Measurements from ENCODE around the gene TANC1.
A peak's percentile ranks its signal among the peaks of the same experiment; 100 is the strongest.

Gene TANC1

DNA sequence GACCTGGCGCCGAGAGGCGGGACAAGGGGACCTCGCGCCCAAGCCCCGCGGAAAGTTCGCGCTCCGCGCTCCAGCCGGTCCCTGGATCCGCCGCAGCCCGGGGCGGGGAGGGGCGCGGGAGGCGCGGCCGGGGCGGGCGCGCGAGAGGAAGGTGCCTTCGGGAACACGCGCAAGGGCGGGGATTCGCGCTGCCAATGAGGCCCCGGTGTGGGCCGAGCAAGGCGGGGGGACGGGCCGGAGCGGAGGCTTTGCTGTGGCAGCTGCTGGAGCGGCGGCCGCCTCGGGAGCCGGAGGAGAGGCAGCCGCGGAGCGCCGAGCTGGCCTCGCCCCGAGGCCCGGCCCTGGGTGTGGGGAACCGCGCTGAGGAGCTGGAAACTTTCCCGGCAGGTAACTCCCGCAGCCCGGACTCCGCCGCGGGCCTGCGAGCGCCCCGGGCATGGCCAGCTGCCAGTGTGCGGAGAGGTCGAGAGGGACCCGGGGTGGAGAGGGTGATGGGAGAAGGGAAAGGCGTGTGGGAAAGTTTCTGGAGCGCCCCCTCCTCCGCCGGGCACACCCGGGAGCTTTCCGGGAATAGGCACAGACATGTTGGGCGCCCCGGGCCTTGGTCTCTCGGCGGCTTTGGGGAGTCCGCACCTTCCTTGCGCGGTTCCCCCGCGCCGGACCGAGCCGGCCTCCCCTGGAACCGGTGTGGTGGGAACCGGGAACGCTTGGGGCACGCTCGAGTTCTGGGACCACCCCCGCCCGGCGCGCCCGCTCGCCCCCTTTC lies at the start of gene TANC1:
Gene TANC1, plus strand, starts transcription at position 245 of the 766 bp plus-strand sequence. CDS start 97,271 bp downstream, outside the sequence.
- peak in 1 of 2 donors; percentile 20 for DNase-seq (ENCODE audit: low read depth in 2 of 2)

DNA sequence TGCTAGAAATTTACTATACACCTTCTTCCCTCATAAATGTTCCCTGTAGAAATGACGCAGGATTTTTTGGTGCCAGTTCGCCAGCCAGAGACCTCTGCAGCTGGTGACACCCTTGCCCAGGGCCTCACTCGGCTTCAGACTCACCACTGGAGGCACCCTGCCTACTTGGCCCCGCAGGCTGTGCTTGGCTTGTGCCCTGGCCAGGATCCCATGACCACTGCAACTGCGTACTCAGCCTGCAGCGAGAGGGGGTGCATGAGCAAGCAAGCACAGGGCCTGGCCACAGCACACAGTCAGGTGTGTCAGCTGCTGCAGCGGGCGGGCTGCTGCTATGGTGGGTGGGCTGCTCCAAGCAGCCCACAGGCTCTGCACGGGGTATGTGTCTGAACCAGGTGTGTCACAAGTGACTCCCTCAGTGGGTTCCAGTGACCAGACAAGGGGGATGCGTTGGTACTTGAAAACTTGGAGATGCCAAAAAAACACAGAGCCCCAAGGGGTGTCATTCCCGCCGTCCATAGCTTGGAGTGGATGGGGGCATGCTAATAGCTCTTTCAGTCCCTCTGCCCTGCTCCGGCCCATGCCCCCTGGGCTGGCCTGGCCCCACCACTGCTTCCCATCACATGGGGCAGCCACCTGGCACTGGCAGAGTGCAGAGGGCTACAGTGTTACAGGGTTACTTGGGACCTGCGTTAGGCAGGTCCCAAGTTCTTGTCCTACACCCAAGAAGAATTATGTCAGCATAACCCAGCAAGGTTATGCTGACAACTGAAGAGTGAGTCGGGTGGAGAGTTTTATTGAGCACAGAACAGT lies 46.6 kb upstream of the TANC1 start:
- DNase-seq (ENCODE audit: low read depth in 2 of 2), result no peak

DNA sequence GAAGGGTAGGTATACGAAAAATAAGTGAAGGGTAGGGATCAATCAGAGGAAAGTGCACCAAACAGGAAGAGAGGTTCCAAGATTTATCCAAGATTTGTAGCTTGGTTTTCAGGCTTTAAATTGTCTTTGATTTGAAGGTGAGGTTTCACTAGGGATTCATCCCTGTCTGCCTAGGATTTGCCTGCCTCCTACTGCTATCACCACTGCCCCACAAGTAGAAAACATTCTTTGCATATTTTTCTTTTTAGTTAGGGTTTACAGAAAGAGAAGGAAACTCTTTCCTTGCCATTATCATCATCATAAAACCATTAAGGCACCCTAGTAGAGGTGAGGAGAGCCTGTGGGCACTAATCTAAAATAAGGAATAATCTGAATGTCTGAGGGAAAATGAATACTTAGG lies 45.8 kb upstream of the TANC1 start:
- DNase-seq (ENCODE audit: low read depth in 2 of 2), result no peak

DNA sequence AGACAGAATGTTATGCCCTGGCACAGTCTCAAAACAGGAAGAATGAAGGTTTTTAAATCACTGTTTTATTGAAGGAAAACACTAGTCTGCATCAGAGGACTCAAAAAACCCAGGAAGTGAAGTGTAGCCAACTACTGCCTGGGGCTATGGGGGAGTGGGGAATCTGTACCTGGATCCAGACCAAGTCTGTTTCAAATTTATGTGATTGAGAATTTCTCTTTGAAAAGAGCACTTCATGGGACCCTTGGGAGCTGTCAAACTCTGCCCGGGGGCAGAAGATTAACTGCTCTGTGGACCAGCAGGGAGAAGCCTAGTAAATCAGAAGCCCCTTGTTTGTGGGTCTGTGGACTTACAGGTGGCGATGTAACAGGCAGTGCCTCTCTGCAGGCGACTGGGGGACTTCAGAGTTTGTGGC lies 45.3 kb upstream of the TANC1 start:
- no peak for DNase-seq (ENCODE audit: low read depth in 2 of 2)

DNA sequence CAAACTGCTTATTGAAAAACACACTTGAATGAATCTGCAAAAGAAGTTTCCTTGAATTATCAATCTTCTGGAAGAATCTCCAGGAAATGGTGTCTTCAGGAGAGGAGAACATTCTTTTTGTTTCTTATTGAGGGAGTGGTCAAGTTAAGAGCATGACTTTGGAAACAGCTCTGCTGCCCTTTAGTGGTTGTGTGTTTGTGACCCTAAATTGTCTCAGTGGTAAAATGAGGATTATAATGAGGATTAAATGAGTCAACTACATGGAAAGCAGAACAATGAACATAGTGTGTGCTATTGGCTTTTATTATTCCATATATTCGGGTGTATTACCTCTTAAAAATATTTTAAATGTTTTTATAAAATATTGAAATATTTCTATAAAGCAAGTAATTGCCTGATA lies 44.8 kb upstream of the TANC1 start:
- DNase-seq (ENCODE audit: low read depth in 2 of 2), result no peak

DNA sequence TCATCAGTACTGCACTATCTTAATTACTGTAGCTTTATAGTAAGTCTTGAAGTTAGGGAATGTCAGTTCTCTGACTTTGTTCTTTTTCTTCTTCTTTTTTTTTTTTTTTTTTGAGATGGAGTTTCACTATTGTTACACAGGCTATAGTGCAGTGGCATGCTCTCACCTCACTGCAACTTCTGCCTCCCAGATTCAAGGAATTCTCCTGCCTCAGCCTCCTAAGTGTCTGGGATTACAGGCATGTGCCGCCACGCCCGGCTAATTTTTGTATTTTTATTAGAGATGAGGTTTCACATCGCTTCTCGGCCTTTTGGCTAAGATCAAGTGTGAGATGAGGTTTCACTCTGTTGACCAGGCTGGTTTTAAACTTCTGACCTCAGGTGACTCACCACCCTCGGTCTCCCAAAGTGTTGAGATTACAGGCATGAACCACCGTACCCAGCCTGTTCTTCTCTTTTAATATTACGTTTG lies 41.9 kb upstream of the TANC1 start:
- DNase-seq (ENCODE audit: low read depth in 2 of 2), result no peak

DNA sequence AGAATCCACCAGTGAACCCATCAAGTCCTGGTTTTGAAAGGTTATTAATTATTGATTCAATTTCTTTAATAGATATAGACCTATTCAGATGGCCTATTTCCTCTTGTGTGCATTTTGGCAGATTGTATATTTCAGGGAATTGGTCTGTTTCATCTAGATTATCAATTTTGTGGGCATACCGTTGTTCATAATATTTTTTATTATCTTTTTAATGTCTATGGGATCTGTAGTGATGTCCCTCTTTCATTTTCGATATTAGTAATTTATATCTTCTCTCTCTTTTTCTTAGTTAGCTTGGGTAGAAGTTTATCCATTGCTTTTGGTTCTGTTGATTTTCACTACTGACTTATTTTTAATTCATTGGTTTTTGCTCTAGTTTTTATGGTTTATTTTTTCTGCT lies 39.9 kb upstream of the TANC1 start:
- DNase-seq (ENCODE audit: low read depth in 2 of 2), result no peak

DNA sequence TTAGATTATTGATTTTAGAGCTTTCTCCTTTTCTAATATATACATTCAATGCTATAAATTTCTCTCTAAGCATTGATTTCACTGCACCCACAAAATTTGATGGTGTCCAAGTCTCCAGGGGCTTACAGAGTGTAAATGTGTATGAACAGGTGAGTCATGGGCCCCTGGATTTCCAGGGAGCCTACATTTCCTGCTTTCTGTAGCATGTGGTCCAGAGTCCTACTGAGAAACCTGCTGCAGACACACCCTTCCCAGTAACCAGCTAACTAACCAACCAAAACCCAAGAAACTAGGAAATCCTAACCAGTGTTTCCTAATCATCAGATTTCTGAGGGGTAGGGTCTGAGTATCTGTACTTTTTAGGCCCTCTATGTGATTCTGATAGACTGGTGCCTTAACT lies 39.5 kb upstream of the TANC1 start:
- no peak for DNase-seq (ENCODE audit: low read depth in 2 of 2)

DNA sequence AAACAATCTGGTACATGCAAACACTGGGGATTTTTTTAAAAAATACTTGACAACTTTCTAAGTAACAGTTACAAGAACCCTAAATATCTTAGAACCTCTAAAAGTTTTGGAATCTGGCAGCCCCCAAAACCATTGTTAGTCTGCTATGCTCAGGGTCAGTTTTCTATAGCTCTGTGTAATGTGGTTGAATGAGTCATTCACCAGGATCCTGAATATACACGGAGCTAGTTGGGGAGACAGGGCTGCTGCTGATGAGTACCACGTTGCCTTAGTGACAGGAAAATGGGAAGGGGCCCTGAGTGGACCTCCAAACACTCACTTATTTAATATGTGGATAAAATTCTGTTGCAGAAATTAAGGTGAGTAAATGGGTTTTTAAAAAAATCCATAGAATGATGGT lies 36.9 kb upstream of the TANC1 start:
- no peak for DNase-seq (ENCODE audit: low read depth in 2 of 2)

DNA sequence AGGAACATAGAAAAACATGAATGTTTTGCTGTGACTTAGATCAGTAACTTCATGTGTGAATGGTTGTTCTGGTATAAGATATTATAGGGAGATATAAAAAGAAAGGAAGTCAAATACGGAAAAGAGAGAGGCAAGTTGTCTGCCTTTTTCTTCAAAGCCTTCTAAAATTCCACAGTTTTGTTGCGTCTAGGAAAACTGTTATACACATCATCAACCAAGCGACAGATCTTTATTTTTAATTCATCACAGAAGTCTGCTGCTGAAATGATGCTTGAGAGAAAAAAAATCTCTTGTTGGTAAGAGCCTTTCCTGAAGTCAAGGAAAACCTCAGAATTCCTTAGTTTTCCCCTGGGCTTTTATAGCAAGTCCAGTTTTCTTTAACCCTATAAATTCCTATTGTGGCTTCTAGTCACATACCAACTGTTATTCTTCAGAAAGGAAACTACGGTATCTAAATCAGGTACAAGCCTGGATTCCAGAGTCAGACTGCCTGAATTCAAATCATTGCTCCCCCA lies 36.3 kb upstream of the TANC1 start:
- no peak for DNase-seq (ENCODE audit: low read depth in 2 of 2)

DNA sequence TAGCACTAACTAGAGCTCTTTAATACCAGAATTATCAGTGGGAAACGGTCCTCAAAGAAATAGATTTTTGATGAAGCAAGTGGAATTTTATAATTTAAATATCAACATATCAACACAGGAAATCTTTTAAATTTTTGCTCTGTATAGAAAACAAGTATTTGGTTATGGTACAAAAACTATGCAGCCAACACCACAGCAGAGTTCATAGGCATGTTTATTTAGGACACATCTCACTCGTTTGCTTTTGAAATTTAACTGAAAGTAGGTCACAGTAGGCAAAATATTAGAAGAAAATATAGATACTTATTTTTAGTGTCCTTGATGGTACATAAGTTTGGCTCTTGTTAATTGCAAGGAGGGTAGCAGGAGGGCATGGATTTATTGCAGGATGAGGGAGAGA lies 34.3 kb upstream of the TANC1 start:
- no peak for DNase-seq (ENCODE audit: low read depth in 2 of 2)

DNA sequence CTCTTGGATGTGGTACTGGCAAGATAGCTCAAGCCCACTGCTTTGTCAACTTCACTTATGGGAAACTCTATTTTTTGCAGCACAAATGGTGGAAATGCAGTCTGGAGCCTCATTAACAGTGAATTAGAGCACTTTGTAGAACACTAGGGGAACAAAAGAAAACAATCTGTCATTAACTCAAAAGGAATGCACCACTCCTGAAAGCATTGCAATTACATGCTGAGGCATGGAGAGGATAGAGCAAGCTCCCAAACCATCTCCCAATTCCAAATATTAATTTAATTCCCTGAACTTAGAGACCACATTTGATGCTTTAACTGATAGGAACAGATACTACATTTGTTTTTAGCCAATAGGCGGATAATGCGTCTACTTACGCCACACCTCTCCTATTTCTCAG lies 32.8 kb upstream of the TANC1 start:
- DNase-seq (ENCODE audit: low read depth in 2 of 2), result no peak

DNA sequence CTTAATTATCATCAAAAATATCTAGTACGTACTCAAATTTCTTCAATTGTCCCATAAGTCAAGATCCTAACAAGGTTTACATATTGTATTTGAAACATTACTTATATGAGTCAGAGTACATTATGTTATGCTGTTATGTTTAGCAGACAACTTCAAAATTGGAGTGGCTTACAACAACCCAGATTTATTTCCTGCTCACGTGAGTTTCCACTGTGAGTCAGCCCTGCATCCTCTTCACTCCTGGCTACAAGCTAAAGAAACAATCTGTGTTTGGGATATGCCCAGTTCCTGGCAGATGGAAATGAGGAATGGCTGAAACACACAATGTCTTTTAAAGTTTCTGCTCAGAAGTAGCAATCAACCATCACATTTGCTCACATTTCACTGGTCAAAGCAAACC lies 31.5 kb upstream of the TANC1 start:
- no peak for DNase-seq (ENCODE audit: low read depth in 2 of 2)

DNA sequence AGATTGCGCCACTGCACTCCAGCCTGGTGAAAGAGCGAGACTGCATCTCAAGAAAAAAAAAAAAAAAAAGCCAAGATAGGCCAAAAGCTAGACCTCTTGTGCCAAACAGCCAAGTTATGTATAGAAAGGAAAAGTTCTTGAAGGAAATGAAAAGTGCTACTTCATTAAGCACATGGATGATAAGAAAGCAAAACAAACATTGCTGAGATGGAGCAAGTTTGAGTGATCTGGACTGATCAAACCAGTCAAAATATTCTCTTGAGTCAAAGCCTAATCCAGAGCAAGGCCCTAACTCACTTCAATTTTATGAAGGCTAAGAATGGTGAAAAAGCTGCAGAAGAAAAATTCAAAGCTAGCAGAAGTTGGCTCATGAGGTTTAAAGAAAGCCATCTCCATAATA lies 28.1 kb upstream of the TANC1 start:
- DNase-seq (ENCODE audit: low read depth in 2 of 2), result no peak

DNA sequence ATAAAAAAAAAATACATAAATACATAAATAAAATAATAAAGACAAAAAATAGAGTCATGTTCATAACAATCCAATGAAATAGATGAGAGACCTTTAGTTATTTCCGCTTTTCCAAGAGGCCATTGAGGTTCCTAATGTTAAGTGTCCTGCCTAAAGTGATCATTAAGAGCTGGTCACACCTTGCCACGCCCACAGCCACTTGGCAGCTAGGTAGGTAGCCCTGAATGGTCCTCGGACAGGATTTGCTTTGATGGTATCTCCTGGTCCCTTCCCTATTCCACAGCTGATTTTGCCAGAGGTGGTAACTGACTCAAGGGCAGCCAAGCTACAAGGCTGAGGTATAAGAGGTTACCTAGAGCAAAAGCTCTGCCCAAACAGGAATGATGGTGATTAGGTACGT lies 24.5 kb upstream of the TANC1 start:
- DNase-seq (ENCODE audit: low read depth in 2 of 2), result no peak

DNA sequence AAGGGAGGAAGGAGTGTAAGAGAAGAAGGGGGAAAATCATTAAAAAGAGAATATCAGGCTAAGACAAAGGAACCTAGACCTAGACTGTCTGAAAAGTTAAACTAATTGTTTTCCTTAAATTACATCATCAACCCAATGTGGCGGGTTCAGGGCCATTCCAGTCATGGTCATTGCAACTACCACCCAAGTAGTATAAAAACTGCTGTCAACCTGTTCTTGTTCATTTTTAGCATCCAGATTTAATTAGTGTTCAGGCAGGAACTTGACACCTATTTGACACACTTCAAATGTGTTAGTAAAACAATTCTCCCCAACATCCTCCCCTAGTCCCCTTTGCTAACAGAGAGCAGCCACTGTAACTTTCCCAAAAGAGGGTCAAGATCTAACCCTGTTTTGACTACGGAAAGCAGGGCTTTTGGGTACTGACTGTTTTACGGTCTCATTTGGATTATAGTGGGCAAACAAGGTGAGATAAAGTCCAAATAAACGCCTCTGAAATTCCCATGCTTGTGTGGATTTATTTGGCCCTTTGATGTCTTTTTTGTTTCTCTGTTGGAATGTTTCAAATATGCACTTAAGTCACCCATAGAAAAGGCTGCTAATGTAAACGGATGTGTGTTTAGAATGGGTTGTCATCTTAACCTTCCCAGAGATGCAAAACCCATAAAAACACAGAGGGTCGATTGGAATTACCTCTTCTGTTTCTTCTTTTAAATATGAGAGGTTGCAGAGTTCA lies 19.3 kb upstream of the TANC1 start:
- DNase-seq (ENCODE audit: low read depth in 2 of 2), result no peak

DNA sequence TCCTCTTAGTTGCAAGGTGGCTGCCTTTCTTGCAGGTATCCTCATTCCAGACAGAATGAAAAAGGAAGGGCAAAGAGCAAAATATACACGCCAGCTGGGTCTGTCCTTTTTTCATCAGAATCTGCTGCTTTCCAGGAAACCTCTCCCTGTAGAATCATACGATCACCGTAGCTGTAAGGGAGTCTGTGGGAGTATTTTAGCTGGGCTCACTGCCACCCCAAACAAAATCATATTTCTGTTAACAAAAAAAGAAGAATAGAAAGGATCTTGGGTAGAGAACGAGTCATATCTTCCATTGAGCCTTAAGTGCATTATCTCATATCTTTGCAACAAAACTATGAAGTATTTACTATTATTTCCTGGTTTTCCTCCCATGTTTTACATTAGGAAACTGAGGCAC lies 15.0 kb upstream of the TANC1 start:
- no peak for DNase-seq (ENCODE audit: low read depth in 2 of 2)

DNA sequence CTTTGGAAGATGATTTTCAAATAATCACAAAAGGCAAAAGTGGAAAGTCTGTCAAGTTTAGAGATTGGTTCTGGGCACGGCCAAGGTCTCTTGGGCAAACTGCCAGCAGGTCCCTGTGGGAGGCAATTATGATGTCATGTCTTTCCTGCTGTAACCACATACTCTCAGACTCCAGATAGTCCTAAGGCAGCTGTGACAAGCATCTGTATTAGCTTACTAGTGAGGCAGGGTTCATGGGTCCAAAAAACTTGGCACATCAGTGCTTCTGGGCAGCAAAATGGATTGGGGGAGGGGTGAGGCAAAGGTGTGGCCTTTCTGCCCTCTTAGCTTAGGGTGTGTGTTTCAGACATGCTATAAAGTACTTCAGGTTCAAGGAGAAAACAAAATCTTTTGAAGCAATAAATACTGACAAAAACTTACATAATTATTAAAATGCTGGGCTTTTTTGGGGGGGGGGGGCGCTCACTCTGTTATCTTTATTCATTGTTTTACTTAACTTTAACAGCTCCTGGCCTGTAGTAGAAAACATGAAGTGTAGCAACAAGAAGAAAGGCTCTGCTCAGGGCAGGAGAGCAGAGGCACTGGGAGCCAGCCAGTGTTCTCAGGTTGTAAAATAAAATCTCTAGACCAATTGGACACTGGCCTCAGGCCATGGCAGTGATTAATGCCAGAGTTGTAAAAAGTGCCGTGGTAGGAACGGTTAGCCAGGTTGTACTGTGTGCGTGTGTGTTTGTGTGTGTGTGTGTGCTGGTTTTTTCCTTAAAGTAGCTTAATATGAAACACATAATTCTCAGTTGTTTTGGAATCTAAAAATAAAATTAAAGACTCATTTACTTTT lies 14.3 kb upstream of the TANC1 start:
- DNase-seq (ENCODE audit: low read depth in 2 of 2), result no peak

DNA sequence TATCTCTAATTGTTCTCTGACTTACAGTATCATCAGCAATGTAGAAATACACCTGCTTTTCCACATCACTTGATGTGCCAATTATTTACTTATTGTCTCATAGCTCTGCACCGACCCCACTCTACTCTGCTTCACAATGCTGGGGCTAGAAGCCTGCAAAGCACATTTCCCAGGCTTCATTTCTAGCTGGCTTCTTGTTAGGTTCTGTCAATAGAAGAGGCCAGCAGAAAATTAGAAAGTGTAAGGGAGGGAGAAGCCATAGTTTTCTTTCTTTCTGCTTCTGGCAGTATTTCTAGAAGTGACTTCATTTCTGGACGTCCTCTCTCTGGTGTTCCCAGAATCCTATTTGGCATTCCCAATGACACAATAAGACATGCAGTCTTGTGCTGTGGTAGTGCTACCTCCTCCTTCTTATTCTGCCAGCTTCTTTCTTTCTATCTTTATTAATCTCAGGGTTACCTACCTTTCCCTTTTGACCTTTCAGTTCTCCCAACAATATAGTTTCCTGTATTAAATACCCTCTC lies 12.5 kb upstream of the TANC1 start:
- DNase-seq (ENCODE audit: low read depth in 2 of 2), result no peak

DNA sequence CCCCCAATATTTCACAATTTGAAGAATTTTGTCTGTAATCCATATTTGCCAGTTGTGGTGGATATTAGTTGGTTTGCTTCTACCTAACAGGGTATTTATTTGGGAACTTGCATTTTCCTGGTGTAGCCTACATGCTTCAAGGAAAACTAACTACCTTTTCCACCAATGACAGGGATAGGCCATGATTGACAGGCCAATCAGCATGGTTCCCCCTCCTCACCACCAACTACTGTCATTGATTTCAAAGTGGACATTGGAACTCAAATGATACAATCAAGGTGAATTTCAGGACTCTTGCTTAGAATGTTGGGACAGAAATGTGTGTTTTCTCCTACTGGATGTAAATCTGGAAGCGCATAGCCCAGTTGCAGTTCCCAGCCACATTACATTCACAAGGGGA lies 10.1 kb upstream of the TANC1 start:
- no peak for DNase-seq (ENCODE audit: low read depth in 2 of 2)

DNA sequence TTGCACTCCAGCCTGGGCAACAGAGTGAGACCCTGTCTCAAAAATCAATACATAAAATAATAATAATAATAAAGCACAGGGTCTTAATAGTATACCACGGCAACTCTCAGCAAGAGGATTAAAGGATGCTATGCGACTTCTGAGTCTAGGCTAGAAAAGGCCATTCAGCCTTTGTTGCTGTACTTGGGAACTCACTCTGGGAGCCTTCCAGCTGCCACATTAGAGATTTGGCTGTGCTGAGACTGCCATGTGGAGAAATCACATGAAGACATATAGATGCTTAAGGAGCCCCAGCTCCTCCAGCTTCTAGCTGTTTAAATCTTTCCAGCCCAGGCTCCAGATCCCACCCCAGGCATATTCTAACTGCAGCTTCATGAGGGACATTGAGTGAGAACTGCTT lies 8.2 kb upstream of the TANC1 start:
- no peak for DNase-seq (ENCODE audit: low read depth in 2 of 2)
